ENCODE results near the gene FAM227A. TPM values are rescaled to one million over a fixed set of nuclear protein-coding genes. Genes with fewer than 3 reads are reported as not detected.

The FAM227A gene
- total RNA-seq, 4 donors from 2014 or later: 0.24 to 7.3 (median 0.73) TPM

DNA sequence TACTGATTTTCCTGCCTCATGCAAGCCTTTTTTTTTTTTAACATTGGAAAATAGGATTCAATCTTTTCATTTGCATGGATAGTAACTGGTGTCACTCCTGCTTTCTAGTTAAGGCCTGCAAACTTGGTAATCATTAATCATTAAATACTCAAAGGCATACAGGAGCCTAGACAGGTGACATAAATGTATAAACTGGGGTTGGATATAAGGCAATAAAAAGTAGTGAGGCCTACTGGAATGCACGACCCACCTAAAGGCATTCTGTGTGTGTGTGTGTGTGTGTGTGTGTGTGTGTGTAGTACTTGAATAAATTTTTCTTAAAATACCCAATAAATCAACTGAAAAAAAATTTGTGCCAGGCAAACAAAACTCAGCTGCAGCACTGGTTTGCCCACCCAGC is 33.5 kb upstream of the FAM227A start:
- ATAC-seq (ENCODE audit: low FRiP score) (no peak), DNase-seq (ENCODE audit: low spot score) (no peak)
- TF ChIP-seq, protein P1, sequence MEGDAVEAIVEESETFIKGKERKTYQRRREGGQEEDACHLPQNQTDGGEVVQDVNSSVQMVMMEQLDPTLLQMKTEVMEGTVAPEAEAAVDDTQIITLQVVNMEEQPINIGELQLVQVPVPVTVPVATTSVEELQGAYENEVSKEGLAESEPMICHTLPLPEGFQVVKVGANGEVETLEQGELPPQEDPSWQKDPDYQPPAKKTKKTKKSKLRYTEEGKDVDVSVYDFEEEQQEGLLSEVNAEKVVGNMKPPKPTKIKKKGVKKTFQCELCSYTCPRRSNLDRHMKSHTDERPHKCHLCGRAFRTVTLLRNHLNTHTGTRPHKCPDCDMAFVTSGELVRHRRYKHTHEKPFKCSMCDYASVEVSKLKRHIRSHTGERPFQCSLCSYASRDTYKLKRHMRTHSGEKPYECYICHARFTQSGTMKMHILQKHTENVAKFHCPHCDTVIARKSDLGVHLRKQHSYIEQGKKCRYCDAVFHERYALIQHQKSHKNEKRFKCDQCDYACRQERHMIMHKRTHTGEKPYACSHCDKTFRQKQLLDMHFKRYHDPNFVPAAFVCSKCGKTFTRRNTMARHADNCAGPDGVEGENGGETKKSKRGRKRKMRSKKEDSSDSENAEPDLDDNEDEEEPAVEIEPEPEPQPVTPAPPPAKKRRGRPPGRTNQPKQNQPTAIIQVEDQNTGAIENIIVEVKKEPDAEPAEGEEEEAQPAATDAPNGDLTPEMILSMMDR (IDR thresholded peaks at IDR 0.05): no peak

DNA sequence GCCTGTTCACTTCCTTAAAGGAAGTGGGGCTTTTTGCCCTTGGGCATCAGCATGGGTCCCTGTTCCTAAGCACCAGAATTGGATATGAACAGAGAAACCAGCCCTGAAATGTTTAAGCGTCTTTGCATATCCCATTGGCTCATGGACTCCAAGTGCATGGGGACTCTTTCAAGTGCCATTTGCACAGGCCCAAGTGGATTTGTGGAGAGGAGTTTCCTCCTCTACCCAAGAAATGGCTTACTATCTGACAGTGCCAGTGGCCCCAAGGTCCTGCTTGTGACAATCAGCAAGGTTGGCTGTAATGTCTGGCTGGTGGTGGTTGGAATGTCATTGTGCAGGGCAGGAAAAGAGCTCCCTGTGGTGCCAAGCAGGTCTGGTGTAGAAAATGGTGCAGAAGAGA is 29.6 kb upstream of the FAM227A start:
- ATAC-seq (ENCODE audit: low FRiP score) (no peak), DNase-seq (ENCODE audit: low spot score) (no peak)
- TF ChIP-seq, protein P1 (IDR thresholded peaks at IDR 0.05): no peak

DNA sequence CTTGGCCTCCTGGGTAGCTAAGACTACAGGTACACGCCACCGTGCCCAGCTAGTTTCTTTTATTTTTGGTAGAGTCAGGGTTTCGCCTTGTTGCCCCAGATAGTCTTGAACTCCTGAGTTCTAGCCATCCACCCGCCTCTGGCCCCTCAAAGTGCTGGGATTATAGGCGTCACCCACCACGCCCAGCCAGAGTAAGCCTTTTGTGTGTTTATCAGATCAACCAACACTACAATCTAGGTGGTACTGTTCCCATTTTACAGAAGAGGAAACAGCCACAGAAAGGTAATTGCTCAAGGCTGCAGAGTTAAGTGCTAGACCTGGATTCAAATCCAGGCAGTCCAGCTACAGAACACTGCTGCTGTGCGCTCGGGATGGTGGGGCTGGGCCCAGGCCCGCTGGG is 28.7 kb upstream of the FAM227A start:
- TF ChIP-seq, protein P1 (IDR thresholded peaks at IDR 0.05): no peak
- ATAC-seq (ENCODE audit: low FRiP score): no peak
- DNase-seq (ENCODE audit: low spot score): no peak

DNA sequence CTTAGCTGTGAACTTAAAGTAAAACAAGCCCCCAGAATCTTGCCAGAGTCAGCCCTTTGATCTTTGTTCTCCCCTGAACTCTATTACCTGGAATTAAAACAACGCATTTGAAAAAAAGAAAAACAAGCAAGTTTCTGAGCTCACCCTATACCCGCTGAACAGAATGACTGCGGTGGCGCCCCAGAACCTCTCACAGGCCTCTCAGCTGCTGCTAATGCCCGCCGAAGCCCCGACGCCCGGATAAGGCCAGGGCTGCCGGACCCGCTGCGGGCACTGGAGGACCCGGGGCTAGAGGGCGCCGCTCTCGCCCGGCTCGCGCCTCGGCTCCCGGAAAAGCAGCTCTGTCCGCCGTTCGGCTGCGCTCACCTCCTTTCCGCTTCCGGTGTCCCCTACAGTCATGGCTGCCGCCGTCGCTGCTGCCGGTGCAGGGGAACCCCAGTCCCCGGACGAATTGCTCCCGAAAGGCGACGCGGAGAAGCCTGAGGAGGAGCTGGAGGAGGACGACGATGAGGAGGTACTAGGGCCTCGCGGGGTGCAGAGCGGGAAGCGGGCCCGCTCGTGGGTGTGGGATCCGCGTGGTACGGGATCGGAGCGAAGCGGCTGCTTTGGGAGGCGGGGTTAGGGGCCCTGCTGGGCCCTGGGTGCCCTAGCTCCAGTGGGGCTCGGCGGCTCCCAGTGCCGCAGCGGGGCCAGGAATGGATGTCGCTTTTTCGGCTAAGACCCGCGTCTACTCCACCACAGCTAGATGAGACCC is 25.6 kb upstream of the FAM227A start, which contains the start of gene TOMM22:
Gene TOMM22, plus strand, starts transcription at position 376 of the 754 bp plus-strand sequence. Its CDS starts 22 bp downstream, at position 398.
- TF ChIP-seq, protein P1 (IDR thresholded peaks at IDR 0.05): no peak
- DNase-seq (ENCODE audit: low spot score) (peak; percentile 40), ATAC-seq (ENCODE audit: low FRiP score) (peak; percentile 93)

DNA sequence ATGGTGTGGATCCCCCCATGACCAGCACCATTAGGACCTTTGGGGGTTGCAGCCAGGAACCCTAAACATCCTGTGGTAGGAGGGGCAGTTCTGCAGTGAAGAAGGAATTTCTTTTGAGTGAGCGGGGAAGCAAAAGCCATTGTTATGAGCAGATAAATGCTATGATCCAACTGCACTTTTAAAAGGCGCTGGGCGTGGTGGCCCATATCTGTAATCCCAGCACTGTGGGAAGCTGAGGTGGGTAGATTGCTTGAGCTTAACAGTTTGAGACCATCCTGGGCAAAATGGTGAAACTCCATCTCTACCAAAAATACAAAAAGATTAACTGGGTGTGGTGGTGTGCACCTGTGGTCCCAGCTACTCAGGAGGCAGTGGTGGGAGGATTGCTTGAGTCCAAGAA is 19.6 kb upstream of the FAM227A start:
- DNase-seq (ENCODE audit: low spot score) (no peak), ATAC-seq (ENCODE audit: low FRiP score) (no peak)

DNA sequence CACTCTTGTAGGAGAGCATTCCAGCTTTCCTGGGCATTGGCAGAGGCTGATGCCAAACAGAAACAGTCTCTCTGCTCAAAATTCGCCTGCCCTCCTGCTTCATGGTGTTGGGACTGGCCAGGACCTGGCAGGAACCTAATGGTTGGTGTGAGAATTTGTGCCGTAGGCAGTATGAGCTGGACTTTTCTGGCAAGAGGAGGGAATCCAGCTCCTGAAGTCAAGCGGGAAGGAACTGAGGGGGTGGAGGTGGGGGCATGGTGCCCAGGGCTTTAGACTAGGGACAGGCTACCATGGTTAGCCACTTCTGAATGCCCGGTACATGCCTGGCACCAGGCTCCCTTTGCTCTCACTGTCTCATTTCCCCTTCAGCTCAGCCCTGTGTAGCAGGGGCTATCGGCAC is 18.7 kb upstream of the FAM227A start:
- TF ChIP-seq, protein P1 (IDR thresholded peaks at IDR 0.05): no peak
- no peak for DNase-seq (ENCODE audit: low spot score)
- ATAC-seq (ENCODE audit: low FRiP score): no peak

More for the DNA sequence above, 19.6 kb upstream of the FAM227A start:
- TF ChIP-seq, protein P1 (IDR thresholded peaks at IDR 0.05): no peak

All from omental fat pad (tissue), 4 donors.